ENCODE measurements around the gene TRIM7.

The TRIM7 gene

DNA sequence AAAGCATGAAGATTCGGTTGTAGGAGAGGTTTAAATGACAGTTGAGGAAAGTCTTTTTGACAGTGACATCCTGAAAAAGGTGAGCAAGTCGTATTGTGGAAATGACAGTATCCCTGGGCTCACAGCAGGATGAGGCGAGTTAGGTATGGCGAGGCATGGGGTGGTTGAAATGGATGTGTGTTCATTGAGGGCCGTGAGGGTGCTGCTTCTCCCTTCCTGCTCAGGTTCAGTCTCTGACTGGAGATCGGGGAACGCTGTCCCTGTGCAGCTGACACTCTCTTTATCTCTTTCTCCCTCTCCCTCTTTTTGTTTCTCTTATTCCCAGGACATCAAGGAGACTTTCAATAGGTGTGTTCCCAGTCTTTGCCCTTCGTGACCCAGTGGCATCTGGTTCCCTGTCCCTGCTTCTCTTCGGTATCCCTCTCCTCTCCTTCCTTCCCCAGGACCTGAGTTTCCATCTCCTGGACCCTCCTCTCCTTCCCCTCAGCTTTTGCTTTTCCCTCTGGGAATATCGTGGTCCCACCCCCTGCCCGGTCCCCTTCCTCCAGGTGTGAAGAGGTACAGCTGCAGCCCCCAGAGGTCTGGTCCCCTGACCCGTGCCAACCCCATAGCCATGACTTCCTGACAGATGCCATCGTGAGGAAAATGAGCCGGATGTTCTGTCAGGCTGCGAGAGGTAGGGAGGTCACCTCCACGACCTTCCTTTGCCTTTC lies 28.2 kb upstream of the TRIM7 start:
- in situ Hi-C loops (cut with HindIII; ENCODE audit: low sequenced_read_pairs), result no loop called here

DNA sequence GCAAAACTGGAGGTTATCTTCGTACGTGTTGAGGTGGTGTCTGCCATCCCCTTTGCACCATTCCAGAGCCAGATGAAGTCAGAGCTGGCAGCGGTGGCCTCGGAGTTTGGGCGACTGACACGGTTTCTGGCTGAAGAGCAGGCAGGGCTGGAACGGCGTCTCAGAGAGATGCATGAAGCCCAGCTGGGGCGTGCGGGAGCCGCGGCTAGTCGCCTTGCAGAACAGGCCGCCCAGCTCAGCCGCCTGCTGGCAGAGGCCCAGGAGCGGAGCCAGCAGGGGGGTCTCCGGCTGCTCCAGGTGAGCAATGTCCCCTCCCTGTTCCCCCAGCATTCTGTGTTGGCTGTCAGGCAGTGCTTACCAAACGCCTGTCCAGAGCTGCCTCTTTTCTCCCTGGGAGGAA lies 27.6 kb upstream of the TRIM7 start:
- in situ Hi-C loops (cut with HindIII; ENCODE audit: low sequenced_read_pairs), result no loop called here

DNA sequence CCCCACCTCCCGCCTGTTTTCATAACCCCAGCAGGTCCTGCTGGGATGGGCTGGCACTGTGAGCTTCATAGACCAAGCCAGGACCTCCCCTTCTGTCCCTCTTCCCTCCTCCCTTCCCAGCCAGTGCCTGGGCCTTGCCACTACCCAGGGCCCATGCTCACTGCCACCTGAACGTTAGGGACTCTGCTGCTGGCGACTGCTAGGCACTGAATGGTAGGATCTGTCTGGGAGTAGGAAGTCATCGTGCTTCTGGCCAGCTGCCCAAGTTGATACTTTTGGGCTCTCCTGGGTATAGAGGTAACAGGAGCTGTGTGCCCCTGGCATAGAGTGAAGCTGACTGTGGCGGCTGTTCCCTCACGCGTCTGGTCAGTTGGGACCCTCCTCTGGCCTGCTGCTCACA lies 26.4 kb upstream of the TRIM7 start:
- in situ Hi-C loops (cut with HindIII; ENCODE audit: low sequenced_read_pairs), result no loop called here

DNA sequence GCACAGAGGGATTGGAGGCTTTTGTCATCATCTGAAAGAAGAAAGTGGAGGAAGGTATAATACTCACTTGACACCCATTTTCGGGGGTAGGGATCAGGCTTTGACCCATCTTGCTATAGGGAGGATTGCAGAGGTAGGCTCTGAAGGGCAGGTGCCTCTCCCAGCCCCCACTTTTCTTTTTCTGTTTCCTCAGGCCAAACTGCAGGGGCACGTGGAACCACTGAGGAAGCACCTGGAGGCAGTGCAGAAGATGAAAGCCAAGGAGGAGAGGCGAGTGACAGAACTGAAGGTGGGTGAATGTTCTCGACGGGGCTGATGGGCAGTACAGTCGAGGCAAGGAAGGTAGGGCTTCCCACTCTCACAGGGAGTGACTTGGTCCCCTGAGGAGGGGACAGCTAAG lies 25.6 kb upstream of the TRIM7 start:
- in situ Hi-C loops (cut with HindIII; ENCODE audit: low sequenced_read_pairs), result no loop called here

DNA sequence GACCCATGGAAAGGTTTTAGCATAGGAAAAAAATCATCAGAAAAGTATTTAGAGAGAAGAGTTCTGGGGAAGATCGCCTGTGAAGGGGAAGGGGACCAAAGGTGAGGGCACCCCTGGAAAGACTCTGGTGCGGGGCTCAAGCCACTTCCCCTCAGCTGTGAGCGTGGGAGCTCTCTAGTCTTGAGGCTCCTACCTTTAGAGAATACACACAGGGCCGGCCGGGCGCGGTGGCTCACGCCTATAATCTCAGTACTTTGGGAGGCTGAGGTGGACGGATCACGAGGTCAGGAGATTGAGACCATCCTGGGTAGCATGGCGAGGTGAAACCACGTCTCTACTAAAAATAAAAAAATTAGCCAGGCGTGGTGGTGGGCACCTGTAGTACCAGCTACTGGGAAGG lies 25.0 kb upstream of the TRIM7 start:
- in situ Hi-C loops (cut with HindIII; ENCODE audit: low sequenced_read_pairs), result no loop called here

DNA sequence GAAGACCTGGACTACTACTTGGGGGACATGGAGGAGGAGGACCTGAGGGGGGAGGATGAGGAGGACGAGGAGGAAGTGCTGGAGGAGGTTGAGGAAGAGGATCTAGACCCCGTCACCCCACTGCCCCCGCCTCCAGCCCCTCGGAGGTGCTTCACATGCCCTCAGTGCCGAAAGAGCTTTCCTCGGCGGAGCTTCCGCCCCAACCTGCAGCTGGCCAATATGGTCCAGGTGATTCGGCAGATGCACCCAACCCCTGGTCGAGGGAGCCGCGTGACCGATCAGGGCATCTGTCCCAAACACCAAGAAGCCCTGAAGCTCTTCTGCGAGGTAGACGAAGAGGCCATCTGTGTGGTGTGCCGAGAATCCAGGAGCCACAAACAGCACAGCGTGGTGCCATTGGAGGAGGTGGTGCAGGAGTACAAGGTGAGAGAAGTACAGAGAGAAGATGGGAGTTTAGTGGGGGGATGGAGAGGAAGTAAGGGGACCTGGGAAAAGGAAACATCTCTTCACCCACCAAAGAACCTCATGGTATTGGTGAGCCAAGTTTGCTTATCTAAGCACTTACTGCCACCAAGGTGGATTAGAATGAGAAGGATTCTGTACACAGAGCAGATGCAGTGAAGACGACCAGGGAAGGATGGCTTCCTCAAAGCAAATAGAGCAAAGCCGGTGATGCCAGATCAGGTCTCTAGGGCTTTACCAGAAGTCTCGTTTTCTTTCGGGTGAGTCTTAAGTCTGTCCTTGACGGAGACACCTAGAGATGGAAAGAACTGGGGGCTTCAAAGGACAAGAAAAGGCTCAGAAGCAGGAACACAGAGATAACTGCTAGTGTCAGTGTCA lies 19.6 kb upstream of the TRIM7 start:
- in situ Hi-C loops (cut with HindIII; ENCODE audit: low sequenced_read_pairs), result no loop called here

DNA sequence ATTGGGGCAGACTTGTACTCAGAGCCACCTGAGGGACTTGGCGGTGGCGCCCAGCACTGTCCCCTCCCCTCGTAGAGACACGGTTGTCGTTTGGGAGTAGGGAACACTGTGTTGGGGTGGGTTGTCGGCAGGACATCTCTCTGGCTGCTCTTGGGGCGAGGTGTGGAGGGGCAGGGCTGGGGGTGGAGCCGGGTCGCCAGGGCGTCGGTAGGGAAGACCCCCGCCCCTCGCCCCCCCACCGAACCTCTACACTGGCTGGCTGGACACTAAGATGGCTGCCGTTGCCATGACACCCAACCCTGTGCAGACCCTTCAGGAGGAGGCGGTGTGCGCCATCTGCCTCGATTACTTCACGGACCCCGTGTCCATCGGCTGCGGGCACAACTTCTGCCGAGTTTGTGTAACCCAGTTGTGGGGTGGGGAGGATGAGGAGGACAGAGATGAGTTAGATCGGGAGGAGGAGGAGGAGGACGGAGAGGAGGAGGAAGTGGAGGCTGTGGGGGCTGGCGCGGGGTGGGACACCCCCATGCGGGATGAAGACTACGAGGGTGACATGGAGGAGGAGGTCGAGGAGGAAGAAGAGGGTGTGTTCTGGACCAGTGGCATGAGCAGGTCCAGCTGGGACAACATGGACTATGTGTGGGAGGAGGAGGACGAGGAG lies 18.9 kb upstream of the TRIM7 start:
- in situ Hi-C loops (cut with HindIII; ENCODE audit: low sequenced_read_pairs), result no loop called here

DNA sequence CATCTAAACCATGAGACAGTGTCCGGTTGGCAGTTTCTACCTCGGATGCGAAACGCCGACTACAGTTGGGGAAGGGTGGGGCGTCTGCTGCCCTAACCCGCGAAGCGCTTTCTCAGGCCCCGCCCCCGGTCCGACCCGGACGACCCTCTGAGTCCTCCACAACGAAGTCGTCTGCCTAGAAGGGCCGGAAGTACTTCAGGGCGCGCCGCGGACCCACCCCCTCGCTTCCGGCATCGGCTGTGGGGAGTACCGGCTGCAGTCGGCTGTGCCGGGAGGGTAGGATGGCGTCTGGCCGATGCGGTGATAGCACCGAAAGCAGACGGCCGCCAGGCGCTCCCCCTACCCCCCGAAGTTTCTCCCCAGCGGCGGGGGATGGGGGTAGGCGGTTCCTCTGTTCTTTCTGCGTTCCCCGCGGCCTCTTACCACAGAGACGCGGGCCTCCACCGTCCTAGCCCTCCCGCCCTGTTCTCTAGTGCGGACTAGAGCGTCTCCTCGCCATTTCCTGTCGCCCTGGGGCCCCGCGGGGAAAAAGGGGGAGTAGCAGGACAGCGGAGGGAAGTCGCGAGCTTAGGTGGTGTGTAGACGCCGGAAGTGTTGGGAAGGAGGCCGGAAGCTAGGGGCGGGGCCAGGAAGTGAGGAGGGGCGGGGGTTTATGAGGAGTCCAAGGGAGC lies 18.2 kb upstream of the TRIM7 start, which contains the start of gene TRIM41:
TSS of gene TRIM41 (plus strand) at position 224 of the 671 bp plus-strand sequence. CDS start 719 bp downstream, outside the sequence.
- in situ Hi-C loops (cut with HindIII; ENCODE audit: low sequenced_read_pairs), result no loop called here

DNA sequence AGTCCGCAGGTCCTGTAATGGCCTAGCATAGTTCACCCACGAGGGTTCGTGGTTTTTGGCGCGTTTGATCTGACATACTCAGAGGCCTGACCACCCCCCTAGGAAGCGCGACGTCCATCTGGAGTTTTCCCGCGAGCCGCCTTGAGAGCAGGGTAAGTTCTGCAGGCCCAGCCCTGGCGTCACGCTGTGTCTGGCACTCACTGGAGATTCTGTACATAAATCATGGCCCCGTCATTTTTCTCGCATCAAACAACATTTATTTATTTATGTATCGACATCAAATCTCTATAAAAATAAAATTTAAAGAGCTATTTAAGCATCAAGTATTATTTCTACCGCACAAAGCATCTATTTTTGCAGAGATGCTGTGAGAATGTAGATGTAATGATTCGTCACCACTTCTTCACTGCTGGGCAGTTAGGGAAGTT lies 17.6 kb upstream of the TRIM7 start:
- in situ Hi-C loops (cut with HindIII; ENCODE audit: low sequenced_read_pairs), result no loop called here

DNA sequence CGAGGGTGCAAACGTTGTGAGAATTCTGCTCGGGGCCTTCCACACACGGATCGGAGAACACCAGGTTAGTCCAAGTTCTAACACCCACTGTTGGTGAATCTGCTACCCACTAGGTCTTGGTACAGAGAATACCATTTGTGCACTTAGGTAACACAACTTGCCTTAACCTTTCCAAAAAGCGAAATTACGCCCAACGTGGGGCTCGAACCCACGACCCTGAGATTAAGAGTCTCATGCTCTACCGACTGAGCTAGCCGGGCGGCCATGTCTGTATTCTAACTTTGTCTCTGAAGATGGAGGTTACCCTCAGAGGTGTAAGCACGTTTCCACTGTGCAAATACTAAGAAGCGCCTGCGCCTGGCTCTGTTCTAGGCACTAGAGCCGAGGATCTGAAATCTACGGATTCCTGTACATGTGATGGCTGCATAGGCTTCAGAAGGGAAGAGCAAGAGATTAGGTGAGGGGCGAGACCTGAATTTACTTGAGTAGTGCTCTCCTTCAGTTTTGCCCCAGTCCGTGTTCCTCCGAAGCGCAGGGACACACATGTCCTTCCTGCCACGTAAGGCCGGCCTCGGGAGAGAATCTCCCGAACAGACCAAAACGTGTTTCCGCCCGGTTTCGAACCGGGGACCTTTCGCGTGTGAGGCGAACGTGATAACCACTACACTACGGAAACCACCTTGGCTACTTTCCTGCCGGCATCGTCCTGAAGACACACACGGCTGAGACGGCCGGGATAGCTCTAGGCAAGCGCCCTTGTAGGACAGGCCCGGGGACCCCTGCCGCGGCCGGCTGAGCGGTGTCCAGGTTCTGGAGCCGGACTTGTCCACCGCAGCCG lies 17.0 kb upstream of the TRIM7 start:
- in situ Hi-C loops (cut with HindIII; ENCODE audit: low sequenced_read_pairs), result no loop called here

DNA sequence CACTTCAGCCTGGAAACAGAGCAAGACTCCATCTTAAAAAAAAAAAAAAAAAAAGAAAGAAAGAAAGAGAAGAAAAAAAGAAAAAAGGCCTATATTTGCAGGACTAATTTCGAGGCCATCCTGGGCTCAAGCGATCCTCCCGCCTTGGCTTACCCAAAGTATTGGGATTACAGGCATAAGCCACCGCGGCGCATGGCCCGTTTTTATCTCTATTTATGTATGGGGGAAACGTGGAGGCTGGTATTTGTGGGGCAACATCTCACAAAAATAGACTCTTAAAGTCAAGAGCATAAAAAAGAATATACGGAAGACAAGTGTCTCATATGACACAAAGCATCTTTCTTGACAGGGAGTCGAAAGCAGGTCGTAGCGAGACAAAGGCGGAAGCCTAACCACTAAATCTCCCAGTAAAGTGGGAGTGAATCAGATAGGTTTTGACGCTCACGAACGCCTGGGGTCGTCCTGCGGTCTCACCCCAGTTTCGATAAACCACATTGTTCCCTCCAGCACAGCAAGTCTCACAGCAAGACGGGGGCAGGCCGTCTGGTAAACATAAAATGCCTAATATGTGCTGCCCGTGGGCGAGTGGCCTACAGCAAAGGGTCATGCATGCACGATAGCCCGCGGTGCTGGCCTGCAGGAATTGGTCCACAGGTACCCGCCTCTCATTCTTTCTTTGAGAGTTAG lies 16.3 kb upstream of the TRIM7 start:
- in situ Hi-C loops (cut with HindIII; ENCODE audit: low sequenced_read_pairs), result no loop called here

DNA sequence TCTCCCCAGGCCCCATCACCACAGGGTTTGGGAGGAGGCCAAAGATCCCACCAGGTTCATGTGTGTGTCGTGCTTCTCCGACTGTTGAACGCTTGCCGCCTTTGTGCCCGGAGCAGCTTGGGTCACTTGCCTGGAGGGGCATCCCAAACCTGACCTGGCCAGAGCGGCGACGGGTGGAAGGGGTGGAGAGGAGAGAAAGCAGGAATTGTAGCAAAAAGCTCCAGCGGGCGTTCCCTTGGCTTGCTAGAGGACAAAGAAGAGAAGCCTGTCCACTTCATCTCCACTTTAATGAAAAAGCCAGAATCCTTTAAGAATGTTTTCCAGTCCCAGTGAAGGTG lies 15.2 kb upstream of the TRIM7 start:
- in situ Hi-C loops (cut with HindIII; ENCODE audit: low sequenced_read_pairs), result no loop called here

DNA sequence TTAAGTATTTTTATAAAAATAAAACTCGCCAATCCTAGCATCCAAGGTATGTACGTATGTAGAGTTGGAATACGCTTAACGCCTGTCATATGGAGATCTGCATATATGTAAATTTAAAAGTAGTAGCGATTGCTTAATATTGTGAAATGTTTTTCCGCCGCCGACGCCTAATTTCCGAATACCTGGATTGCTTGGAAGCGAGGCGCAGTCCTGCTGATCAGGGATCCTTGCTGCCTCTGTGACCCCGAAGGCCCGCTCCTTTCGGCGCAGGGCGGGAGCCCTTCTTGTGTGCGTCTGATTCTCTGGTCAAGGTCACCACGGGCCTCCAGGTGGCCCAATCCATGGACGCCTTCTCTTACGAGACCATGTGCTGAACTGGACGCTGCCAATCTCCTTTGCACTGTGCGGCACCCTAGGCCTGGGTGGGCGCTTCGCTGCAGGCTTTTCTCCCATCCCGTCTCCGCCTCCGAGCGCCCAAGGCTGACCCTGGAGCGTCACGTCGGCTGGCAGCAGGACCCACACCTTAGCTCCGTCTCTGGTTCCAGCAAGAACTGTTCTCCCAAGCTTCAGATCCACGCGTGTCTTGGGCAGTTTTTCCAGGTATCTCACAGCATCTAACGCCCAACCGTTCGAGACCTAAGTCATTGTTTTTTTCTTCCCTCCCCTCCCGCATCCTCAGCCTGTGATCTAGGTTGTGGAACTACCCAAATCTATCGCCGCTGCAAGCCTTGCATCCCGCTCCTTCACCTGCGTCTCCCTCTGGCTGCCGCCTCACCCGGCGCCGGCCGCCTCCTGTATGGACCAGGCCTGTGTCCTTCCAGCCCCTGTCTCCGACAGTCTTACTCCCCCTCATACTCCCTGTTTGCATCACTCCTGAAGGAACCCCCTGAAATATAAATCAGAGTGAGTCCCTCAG lies 14.5 kb upstream of the TRIM7 start:
- in situ Hi-C loops (cut with HindIII; ENCODE audit: low sequenced_read_pairs), result no loop called here

DNA sequence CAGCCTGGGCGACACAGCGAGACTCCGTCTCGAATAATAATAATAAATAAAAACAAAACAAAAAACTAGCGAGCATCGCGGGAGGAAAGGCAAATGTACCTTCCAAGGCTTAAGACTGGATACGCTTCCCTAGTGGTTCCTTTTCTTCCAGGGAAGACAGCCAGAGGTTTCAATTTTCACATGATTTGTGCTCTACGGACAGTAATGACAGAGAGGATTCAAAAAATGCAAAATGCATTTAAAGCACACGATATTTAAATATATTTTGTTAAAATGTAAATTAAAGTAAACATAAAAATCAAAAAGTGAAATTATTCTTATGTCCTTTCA lies 13.8 kb upstream of the TRIM7 start:
- in situ Hi-C loops (cut with HindIII; ENCODE audit: low sequenced_read_pairs), result no loop called here

DNA sequence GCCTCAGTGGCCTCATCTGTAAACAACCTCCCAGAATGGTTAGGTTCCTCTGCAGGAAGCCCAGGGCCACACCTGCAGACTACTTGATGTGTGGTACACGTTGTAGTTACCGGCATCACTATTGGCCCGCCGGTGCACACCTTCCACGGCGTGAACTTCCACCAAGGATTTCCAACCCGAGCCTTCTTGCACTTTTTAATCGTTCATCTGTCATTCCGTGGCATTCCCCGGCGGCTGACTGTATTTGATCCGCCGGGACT lies 12.7 kb upstream of the TRIM7 start:
- in situ Hi-C loops (cut with HindIII; ENCODE audit: low sequenced_read_pairs), result no loop called here

DNA sequence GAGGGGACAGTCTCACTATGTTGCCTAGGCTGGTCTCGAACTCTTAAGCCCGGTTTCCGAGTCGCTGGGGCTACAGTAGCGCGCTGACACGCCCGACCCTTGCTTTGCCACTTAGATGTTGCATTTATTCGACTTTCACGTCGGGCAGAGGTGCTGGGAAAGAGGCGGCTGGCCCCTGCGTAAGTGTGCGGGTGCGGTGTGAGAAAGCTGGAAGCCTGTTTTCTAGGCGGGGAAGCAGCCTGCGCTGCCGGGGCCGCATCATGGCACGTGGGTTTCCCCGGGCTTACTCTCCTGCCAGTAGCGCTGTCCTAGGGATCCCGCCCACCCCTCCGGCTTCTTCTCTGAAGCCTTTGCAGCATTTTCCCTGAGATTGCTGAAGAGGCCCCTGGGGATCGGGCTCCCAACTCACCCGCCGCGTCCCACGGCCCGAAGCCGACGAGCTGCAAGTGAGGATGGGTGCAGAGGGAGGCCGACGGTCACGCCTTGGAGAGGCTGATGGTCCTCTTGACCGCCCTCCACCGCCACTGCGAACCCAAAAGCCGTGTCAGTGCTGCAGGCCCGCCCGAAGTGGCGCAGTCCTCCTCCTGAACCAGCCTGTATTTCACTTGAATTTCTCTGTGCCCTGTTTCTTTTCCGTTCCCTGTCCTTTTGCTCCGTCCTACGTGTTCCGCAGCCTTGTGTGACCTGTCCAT lies 12.3 kb upstream of the TRIM7 start:
- in situ Hi-C loops (cut with HindIII; ENCODE audit: low sequenced_read_pairs), result no loop called here

DNA sequence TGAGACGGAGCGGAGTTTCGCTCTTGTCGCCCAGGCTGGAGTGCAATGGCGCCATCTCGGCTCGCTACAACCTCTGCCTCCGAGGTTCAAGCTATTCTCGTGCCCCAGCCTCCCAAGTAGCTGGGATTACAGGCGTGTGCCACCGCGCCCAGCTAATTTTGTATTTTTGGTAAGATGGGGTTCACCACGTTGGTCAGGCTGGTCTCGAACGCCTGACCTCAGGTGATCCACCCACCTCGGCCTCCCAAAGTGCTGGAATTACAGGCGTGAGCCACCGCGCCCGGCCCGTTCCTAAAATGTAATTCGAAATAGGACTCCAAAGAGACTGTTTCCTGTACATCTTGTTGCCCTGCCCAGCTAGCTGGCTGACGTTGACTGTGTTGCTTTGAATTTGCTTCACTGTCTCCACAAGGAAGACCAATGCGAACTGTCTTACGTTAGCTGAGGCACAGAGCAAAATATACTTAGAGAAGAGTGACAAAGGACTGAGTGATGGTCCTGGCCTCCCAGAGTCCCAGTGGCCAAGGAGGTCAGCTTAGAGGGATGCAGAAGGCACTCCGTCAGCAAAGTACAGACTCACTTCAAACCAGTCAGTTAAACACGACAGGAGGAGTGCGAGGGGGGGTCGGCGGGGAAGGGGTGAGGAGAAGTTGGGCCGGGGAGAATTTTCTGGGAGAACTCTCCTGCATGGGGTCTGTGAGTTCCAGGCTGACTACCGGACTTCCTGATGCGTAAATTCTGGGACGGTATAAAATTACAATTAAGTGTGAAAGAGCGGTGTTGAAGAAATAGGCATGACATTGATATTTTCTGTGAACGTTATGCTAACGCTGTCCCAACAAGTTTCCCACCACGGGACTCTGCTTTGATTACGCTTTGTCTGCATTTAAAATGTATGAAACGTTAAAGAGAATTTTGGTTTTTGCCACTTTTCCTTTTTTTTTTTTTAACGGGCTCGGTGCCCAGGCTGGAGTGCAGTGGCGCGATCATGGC lies 11.3 kb upstream of the TRIM7 start:
- in situ Hi-C loops (cut with HindIII; ENCODE audit: low sequenced_read_pairs), result no loop called here
